Erythroblast (primary cell): ENCODE results near the gene TMSB4X.

Source experiments
- GATA1 ChIP-seq: IDR thresholded peaks from 2 replicates; pipeline ENCODE4 v1.6.1; 2011; ENCODE audit warnings: low read depth, mild to moderate bottlenecking, control low read depth, low read length, moderate library complexity
- POLR2A ChIP-seq: IDR thresholded peaks from 2 replicates; pipeline ENCODE4 v1.6.1; 2011; ENCODE audit warnings: mild to moderate bottlenecking, low read length

- no peak for TF ChIP-seq POLR2A
- no peak for TF ChIP-seq GATA1
Measured at GRCh38 chrX:12986886-12987285, 12.0 kb downstream of the TMSB4X start.
